DOHH2 (cell line): ENCODE measurements around the gene IFIH1.

Source experiments
- H3F3A ChIP-seq: fragments of 200-600 bp; sonication (generic), shearing (Covaris generic); 2 replicates; pipeline ENCODE4 v1.6.0; 2016; ENCODE audit warnings: antibody characterized with exemption, mild to moderate bottlenecking; ENCODE audit not compliant: control insufficient read depth, insufficient read depth
- H3K27ac ChIP-seq: fragments of 200-600 bp; sonication (generic); 2 replicates; pipeline ENCODE4 v1.5.1; 2014; ENCODE audit warnings: low read depth, mild to moderate bottlenecking, low read length, moderate library complexity
- H3K27me3 ChIP-seq: fragments of 200-600 bp; sonication (generic); 2 replicates; pipeline ENCODE4 v1.6.1; 2014; ENCODE audit warnings: mild to moderate bottlenecking, low read length, mixed read lengths; ENCODE audit not compliant: control insufficient read depth
- H3K36me3 ChIP-seq: fragments of 200-600 bp; sonication (generic); 2 replicates; pipeline ENCODE4 v1.6.1; 2014; ENCODE audit warnings: mild to moderate bottlenecking, low read length, moderate library complexity, mixed read lengths; ENCODE audit not compliant: control insufficient read depth
- H3K4me1 ChIP-seq: fragments of 200-600 bp; sonication (generic); 2 replicates; pipeline ENCODE4 v1.6.1; 2014; ENCODE audit warnings: mild to moderate bottlenecking, low read length, mixed read lengths; ENCODE audit not compliant: control insufficient read depth
- H3K4me2 ChIP-seq: fragments of 200-600 bp; sonication (generic); 2 replicates; pipeline ENCODE4 v1.6.0; 2014; ENCODE audit warnings: mild to moderate bottlenecking, low read length, moderate library complexity
- H3K4me3 ChIP-seq: fragments of 200-600 bp; sonication (generic); 2 replicates; pipeline ENCODE4 v1.5.1; 2014; ENCODE audit warnings: mild to moderate bottlenecking, low read length, mixed read lengths
- H3K79me2 ChIP-seq: fragments of 200-600 bp; sonication (generic); 2 replicates; pipeline ENCODE4 v1.6.1; 2014; ENCODE audit warnings: mild to moderate bottlenecking, low read length, mixed read lengths; ENCODE audit not compliant: control insufficient read depth
- H3K9me2 ChIP-seq: fragments of 200-600 bp; sonication (generic); replicated peaks from 2 replicates; pipeline ENCODE4 v1.6.1; 2014; ENCODE audit warnings: mild to moderate bottlenecking, low read length, mixed read lengths; ENCODE audit not compliant: control insufficient read depth
- H3K9me3 ChIP-seq: fragments of 200-600 bp; sonication (generic); 2 replicates; pipeline ENCODE4 v1.6.1; 2014; ENCODE audit warnings: antibody characterized with exemption, low read length, mixed read lengths; ENCODE audit not compliant: control insufficient read depth, insufficient read depth
- H4K20me1 ChIP-seq: fragments of 200-600 bp; sonication (generic); 2 replicates; pipeline ENCODE4 v1.6.0; 2014; ENCODE audit warnings: low read depth, mild to moderate bottlenecking, antibody characterized with exemption, low read length, moderate library complexity; ENCODE audit not compliant: control insufficient read depth, insufficient read depth
- CTCF ChIP-seq: fragments of 200-600 bp; sonication (generic); IDR thresholded peaks from one replicate; pipeline ENCODE4 v1.5.1; 2014; ENCODE audit warnings: antibody characterized with exemption, mild to moderate bottlenecking, low read depth, low read length; ENCODE audit not compliant: poor library complexity, severe bottlenecking
- EZH2phosphoT487 ChIP-seq: fragments of 200-600 bp; sonication (generic); IDR thresholded peaks from 2 replicates; pipeline ENCODE4 v1.6.1; 2017; ENCODE audit warnings: borderline replicate concordance, mild to moderate bottlenecking, antibody characterized with exemption, low read length, moderate library complexity, mixed read lengths

IFIH1 gene

GRCh38 chr2:162226836-162227235, 91.6 kb downstream of the IFIH1 start:
- H3K27ac ChIP-seq, result no peak overlapping the region
- H3K36me3 ChIP-seq, result no peaks in the 10 kb centered on the region
- no peak for TF ChIP-seq CTCF
- no peak for TF ChIP-seq EZH2phosphoT487
- H3K9me3 ChIP-seq, result no peaks in the 10 kb centered on the region
- H4K20me1 ChIP-seq, result no peaks in the 10 kb centered on the region
- no peak overlapping the region for H3K4me2 ChIP-seq
- H3F3A ChIP-seq, result no peaks in the 10 kb centered on the region
- H3K4me1 ChIP-seq, result no peaks in the 10 kb centered on the region
- H3K4me3 ChIP-seq, result no peak overlapping the region
- H3K79me2 ChIP-seq, result no peaks in the 10 kb centered on the region
- peaks cover 3% of the 10 kb centered on the region; the same call in 1 of the 2 replicates for H3K27me3 ChIP-seq
- H3K9me2 ChIP-seq, result no peaks in the 10 kb centered on the region

GRCh38 chr2:162221064-162221463, 97.4 kb downstream of the IFIH1 start:
- H4K20me1 ChIP-seq, result no peaks in the 10 kb centered on the region
- H3K9me3 ChIP-seq, result no peaks in the 10 kb centered on the region
- H3K4me1 ChIP-seq, result no peaks in the 10 kb centered on the region
- no peaks in the 10 kb centered on the region for H3F3A ChIP-seq
- H3K27me3 ChIP-seq, result no peaks in the 10 kb centered on the region
- no peaks in the 10 kb centered on the region for H3K36me3 ChIP-seq
- no peaks in the 10 kb centered on the region for H3K9me2 ChIP-seq
- H3K27ac ChIP-seq, result no peak overlapping the region
- TF ChIP-seq EZH2phosphoT487 (no peak), CTCF (peak; percentile 91)
- H3K4me2 ChIP-seq, result no peak overlapping the region
- no peak overlapping the region for H3K4me3 ChIP-seq
- no peaks in the 10 kb centered on the region for H3K79me2 ChIP-seq

- Histone ChIP-seq H3K9me2 (no peaks in the 10 kb centered on the region), H3K9me3 (no peaks in the 10 kb centered on the region), H3K4me2 (no peak overlapping the region), H3K27ac (no peak overlapping the region), H3K4me3 (no peak overlapping the region), H3K27me3 (no peaks in the 10 kb centered on the region), H3K4me1 (no peaks in the 10 kb centered on the region), H3K79me2 (no peaks in the 10 kb centered on the region), H3K36me3 (no peaks in the 10 kb centered on the region), H3F3A (no peaks in the 10 kb centered on the region), H4K20me1 (no peaks in the 10 kb centered on the region)
- no peak for TF ChIP-seq CTCF
- no peak for TF ChIP-seq EZH2phosphoT487
These were observed 98.1 kb downstream of the IFIH1 start for GRCh38 chr2:162220368-162220767.

- TF ChIP-seq EZH2phosphoT487 (no peak), CTCF (no peak)
- no peaks in the 10 kb centered on the region for H3K79me2 ChIP-seq
These were observed 99.1 kb downstream of the IFIH1 start for GRCh38 chr2:162219426-162219825.

More at GRCh38 chr2:162219426-162219825, 99.1 kb downstream of the IFIH1 start:
- Histone ChIP-seq H3K9me2 (no peaks in the 10 kb centered on the region), H3K9me3 (no peaks in the 10 kb centered on the region), H3F3A (no peaks in the 10 kb centered on the region), H3K4me3 (no peak overlapping the region), H4K20me1 (no peaks in the 10 kb centered on the region), H3K4me1 (no peaks in the 10 kb centered on the region), H3K36me3 (no peaks in the 10 kb centered on the region), H3K27me3 (no peaks in the 10 kb centered on the region), H3K4me2 (no peak overlapping the region), H3K27ac (no peak overlapping the region)
